H7 (cell line): ENCODE data around the gene LST1. TPM values are rescaled to one million over a fixed set of nuclear protein-coding genes. Genes with fewer than 3 reads are reported as not detected.
A peak's percentile ranks its signal among the peaks of the same experiment; 100 is the strongest.

Experiments
- DNase-seq: peaks from one replicate; pipeline ENCODE4 v3.0.0; 2012
- H3K27me3 ChIP-seq: 2 replicates; pipeline ENCODE4 v1.6.0; 2011; ENCODE audit warnings: mild to moderate bottlenecking, low read length; ENCODE audit not compliant: control insufficient read depth, insufficient read depth
- H3K36me3 ChIP-seq: replicated peaks from 2 replicates; pipeline ENCODE4 v1.5.1; 2011; ENCODE audit warnings: low read length; ENCODE audit not compliant: control insufficient read depth, insufficient read depth
- H3K4me3 ChIP-seq: 2 replicates; pipeline ENCODE4 v1.5.1; 2011; ENCODE audit warnings: low read depth, mild to moderate bottlenecking, control low read depth, low read length, moderate library complexity; ENCODE audit not compliant: insufficient read depth
- total RNA-seq: library from RNA; depleted of rRNA; stranded (reverse); fragments of >200 nt; shearing (Covaris generic); gene quantifications from 2 replicates; pipeline ENCODE4 v1.2.3, GENCODE V29; 2014

The LST1 gene
- total RNA-seq, 1 experiment from 2014 or later = not detected

GRCh38 chr6:31574106-31575061 is 11.7 kb upstream of the LST1 start:
- Histone ChIP-seq H3K36me3 (no peaks in the 10 kb centered on the region), H3K4me3 (no peak overlapping the region), H3K27me3 (peaks cover 7% of the 10 kb centered on the region; the same call in 1 of the 2 replicates)
- peak; percentile 73 for DNase-seq

- H3K4me3 ChIP-seq = no peak within 1 kb of the TSS
These were observed 10.7 kb upstream of the LST1 start, which contains the start of gene TNF for GRCh38 chr6:31575335-31575901. TSS of gene TNF (plus strand) at chr6:31575565. CDS start at chr6:31575742, 177 bp downstream.

GRCh38 chr6:31575952-31576685 is 10.0 kb upstream of the LST1 start:
- H3K27me3 ChIP-seq = peaks cover 10% of the 10 kb centered on the region; the same call in 1 of the 2 replicates
- H3K4me3 ChIP-seq = no peak overlapping the region
- peak; percentile 14 for DNase-seq
- H3K36me3 ChIP-seq = no peaks in the 10 kb centered on the region

More at GRCh38 chr6:31575335-31575901, 10.7 kb upstream of the LST1 start, which contains the start of gene TNF:
- H3K36me3 ChIP-seq = no peaks in the 10 kb centered on the region
- peaks cover 8% of the 10 kb centered on the region; the same call in 1 of the 2 replicates for H3K27me3 ChIP-seq
- peak; percentile 44 for DNase-seq

DNA sequence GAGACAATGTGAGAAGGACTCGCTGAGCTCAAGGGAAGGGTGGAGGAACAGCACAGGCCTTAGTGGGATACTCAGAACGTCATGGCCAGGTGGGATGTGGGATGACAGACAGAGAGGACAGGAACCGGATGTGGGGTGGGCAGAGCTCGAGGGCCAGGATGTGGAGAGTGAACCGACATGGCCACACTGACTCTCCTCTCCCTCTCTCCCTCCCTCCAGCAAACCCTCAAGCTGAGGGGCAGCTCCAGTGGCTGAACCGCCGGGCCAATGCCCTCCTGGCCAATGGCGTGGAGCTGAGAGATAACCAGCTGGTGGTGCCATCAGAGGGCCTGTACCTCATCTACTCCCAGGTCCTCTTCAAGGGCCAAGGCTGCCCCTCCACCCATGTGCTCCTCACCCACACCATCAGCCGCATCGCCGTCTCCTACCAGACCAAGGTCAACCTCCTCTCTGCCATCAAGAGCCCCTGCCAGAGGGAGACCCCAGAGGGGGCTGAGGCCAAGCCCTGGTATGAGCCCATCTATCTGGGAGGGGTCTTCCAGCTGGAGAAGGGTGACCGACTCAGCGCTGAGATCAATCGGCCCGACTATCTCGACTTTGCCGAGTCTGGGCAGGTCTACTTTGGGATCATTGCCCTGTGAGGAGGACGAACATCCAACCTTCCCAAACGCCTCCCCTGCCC is 9.0 kb upstream of the LST1 start:
- no peak overlapping the region for H3K4me3 ChIP-seq
- peak; percentile 11 for DNase-seq
- H3K36me3 ChIP-seq = no peaks in the 10 kb centered on the region
- H3K27me3 ChIP-seq = peaks cover 18% of the 10 kb centered on the region; the same call in 1 of the 2 replicates

- no peaks in the 10 kb centered on the region for H3K36me3 ChIP-seq
- DNase-seq = peak; percentile 10
- peaks cover 18% of the 10 kb centered on the region; the same call in 1 of the 2 replicates for H3K27me3 ChIP-seq
- no peak overlapping the region for H3K4me3 ChIP-seq
These were observed 8.5 kb upstream of the LST1 start for GRCh38 chr6:31577579-31577966.

GRCh38 chr6:31578184-31579118 is 7.6 kb upstream of the LST1 start:
- Histone ChIP-seq H3K36me3 (no peaks in the 10 kb centered on the region), H3K27me3 (peaks cover 18% of the 10 kb centered on the region; the same call in 1 of the 2 replicates), H3K4me3 (no peak overlapping the region)
- DNase-seq = peak; percentile 63

GRCh38 chr6:31579119-31579505 is 7.0 kb upstream of the LST1 start:
- no peak overlapping the region for H3K4me3 ChIP-seq
- no peaks in the 10 kb centered on the region for H3K36me3 ChIP-seq
- DNase-seq = no peak
- peaks cover 18% of the 10 kb centered on the region; the same call in 1 of the 2 replicates for H3K27me3 ChIP-seq

GRCh38 chr6:31579546-31580437 is 6.3 kb upstream of the LST1 start:
- no peak overlapping the region; the same call in 1 of the 2 replicates for H3K4me3 ChIP-seq
- H3K36me3 ChIP-seq = no peaks in the 10 kb centered on the region
- DNase-seq = peak; percentile 50
- H3K27me3 ChIP-seq = peaks cover 18% of the 10 kb centered on the region; the same call in 1 of the 2 replicates

GRCh38 chr6:31580438-31580740 is 5.7 kb upstream of the LST1 start:
- peaks cover 18% of the 10 kb centered on the region; the same call in 1 of the 2 replicates for H3K27me3 ChIP-seq
- H3K4me3 ChIP-seq = peak overlapping the region; percentile 86
- no peak for DNase-seq
- no peaks in the 10 kb centered on the region for H3K36me3 ChIP-seq

DNA sequence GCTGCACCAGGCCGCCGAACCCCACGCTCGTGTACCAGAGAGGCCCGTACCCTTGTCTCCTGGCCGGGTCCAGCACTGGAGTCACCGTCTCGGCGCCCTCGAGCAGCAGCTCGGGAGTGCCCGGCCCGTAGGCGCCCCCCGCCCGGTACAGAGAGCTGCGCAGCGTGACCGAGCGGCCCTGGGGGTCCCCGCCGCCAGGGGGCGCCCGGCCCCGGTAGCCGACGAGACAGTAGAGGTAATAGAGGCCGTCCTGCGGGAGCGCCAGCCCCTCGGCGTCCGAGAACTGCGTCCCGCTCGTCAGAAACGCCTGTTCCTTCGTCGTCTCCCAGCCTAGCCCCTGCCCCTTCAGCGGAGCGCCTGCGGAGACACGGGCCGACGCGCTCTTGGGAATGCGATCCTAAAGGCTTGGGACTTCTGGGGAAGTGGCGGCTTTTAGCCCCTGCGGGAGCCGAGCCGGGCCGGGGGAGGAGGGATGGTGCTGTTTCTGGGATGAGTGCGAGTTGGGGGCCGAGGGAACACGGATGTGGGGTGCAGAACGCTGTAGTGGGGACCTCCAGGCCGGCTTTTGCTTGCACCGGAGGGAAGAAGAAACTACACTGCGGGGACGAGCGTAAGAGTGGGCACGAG is 5.2 kb upstream of the LST1 start:
- peak; percentile 98 for DNase-seq

DNA sequence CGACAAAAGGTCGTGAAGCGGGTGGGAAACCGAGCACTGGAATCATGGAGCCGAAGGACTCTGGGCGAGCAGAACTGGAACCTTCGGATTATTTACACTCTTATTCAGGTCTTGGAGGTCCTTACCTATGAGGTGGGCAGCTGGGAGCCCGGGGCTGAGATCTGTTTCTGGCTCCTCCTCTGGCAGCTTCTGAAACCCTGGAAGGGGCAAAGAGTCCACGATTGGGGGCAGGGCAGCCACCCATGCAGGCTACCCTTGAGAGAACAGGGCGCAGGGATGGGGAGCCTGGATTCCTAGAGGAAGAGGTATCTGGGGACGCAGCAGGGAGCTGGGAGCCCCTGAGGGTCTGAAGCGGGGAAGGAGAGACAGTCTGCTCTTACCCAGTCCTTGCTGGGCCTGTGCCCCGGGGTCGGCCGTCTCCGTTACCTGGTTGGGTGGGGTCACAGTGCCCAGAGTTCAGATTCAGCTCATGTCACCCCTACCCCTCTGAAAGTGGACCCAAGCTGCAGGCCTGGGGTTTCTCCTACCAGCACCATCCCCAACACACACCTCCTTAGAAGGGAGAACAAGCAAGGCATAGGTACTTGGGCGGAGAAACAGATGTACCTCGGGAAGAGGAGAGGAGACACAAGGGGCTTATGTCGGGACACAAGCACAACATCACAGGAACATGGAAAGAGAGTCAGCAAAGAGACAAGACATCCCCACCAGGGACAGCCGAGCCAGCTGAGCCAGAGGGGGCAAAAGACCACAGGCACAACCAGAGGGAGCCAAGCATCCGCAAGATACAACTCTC is 4.4 kb upstream of the LST1 start:
- Histone ChIP-seq H3K27me3 (peaks cover 11% of the 10 kb centered on the region; the same call in 1 of the 2 replicates), H3K36me3 (no peaks in the 10 kb centered on the region), H3K4me3 (peak overlapping the region; percentile 86)
- DNase-seq = peak; percentile 63

More for the DNA sequence above, 5.2 kb upstream of the LST1 start:
- Histone ChIP-seq H3K27me3 (peaks cover 14% of the 10 kb centered on the region; the same call in 1 of the 2 replicates), H3K36me3 (no peaks in the 10 kb centered on the region), H3K4me3 (peak overlapping the region; percentile 86)
